ENCODE measurements around the gene ELP4. TPM values are rescaled to one million over a fixed set of nuclear protein-coding genes. Genes with fewer than 3 reads are reported as not detected.

ELP4 gene
- 37.1 and 38.3 TPM in 2 replicates for total RNA-seq (2014; rRNA removed; shearing (Covaris generic))
- 28.2 and 37.3 TPM in 2 replicates for polyA plus RNA-seq (2016; fragmentation: Nextera tagmentation; extraction: Ambion mirVana)
- long read RNA-seq, full-length matches to known transcripts, result 14 of 17 reads
- long read RNA-seq, partial matches to known transcripts, result 2 of 17 reads
- long read RNA-seq, other reads (novel, unspliced or antisense), result 1 of 17 reads

DNA sequence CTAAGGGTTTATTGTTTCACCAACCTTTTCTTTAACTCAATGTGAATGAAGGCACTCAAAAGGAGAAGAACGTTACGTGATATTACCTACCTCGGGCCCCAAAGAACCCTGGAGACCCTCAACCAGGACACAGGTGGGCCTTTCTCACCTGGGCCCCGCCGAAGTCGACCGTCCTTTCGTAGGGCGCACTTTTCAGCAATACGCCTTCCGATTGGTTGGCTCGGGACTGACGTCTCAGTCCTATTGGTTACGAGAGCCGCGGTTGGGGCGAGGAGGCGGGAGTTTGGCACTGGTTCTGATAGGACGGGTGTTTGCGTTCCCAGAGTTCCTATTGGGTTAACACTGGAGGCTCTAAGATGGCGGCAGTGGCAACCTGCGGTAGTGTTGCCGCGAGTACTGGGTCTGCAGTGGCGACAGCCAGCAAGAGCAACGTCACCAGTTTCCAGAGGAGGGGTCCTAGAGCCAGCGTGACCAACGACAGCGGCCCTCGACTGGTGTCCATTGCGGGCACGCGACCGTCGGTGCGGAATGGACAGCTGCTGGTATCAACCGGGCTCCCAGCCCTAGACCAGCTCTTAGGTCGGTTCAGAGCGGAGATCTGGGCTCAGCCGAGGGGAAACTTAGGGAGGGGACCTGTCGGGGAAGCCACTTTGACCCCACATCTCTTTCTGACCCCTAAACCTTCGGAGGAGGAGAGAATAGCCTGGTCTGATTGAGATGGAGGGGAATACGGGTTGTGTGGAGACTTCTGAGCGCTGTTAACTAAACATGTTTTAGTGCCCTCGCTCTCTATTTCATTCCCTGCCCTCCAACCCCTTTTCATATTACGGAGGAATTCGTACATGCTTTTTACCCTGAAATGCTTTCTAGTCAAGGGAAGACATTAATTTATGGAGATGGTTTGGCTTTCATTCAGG, at the start of gene ELP4, which contains the start of gene IMMP1L:
ELP4 (plus strand) TSS at position 339 of the 917 bp plus-strand sequence; CDS start at position 357, 18 bp downstream.
IMMP1L (minus strand) TSS at position 194 of the 917 bp plus-strand sequence. CDS start 46,346 bp downstream, outside the sequence.
- Histone ChIP-seq H2AFZ (peak within 1 kb of the TSS; percentile 67), H3K4me1 (ENCODE audit: insufficient read depth) (peaks cover 15% of the 10 kb centered on the region), H3K27ac (ENCODE audit: low read depth) (peak within 1 kb of the TSS; percentile 75), H4K20me1 (replicated peaks; ENCODE audit: insufficient read depth) (no peaks in the 10 kb centered on the region), H3K27me3 (ENCODE audit: insufficient read depth) (no peaks in the 10 kb centered on the region), H3K36me3 (ENCODE audit: insufficient read depth) (no peaks in the 10 kb centered on the region), H3K4me3 (peak within 1 kb of the TSS; percentile 66), H3K9me2 (ENCODE audit: insufficient read depth) (no peaks in the 10 kb centered on the region), H3K4me2 (peak within 1 kb of the TSS; percentile 85), H3F3A (replicated peaks; ENCODE audit: low read depth) (no peaks in the 10 kb centered on the region), H3K79me2 (replicated peaks; ENCODE audit: insufficient read depth) (peaks cover 75% of the 10 kb centered on the region)
- DNase-seq (ENCODE audit: low spot score) (peak; percentile 100), ATAC-seq (peak; percentile 99)
- TF ChIP-seq REST (IDR thresholded peaks at IDR 0.05; ENCODE audit: unreplicated experiment) (peak; percentile 20), EZH2 (IDR thresholded peaks at IDR 0.05; ENCODE audit: low read depth, unreplicated experiment) (no peak), EZH2phosphoT487 (IDR thresholded peaks at IDR 0.05; ENCODE audit: unreplicated experiment) (no peak), ETS1 (IDR thresholded peaks at IDR 0.05) (peak; percentile 58; the same call in 1 of the 2 replicates), JUNB (IDR thresholded peaks at IDR 0.05; ENCODE audit: unreplicated experiment) (no peak), CREB1 (CRISPR knock-in tag; IDR thresholded peaks at IDR 0.05; ENCODE audit: low read depth) (peak; percentile 81), POLR2AphosphoS5 (IDR thresholded peaks at IDR 0.05; ENCODE audit: low read depth) (peak; percentile 82), ZNF114 (CRISPR knock-in tag; IDR thresholded peaks at IDR 0.05) (no peak)
- TF ChIP-seq, protein P1, sequence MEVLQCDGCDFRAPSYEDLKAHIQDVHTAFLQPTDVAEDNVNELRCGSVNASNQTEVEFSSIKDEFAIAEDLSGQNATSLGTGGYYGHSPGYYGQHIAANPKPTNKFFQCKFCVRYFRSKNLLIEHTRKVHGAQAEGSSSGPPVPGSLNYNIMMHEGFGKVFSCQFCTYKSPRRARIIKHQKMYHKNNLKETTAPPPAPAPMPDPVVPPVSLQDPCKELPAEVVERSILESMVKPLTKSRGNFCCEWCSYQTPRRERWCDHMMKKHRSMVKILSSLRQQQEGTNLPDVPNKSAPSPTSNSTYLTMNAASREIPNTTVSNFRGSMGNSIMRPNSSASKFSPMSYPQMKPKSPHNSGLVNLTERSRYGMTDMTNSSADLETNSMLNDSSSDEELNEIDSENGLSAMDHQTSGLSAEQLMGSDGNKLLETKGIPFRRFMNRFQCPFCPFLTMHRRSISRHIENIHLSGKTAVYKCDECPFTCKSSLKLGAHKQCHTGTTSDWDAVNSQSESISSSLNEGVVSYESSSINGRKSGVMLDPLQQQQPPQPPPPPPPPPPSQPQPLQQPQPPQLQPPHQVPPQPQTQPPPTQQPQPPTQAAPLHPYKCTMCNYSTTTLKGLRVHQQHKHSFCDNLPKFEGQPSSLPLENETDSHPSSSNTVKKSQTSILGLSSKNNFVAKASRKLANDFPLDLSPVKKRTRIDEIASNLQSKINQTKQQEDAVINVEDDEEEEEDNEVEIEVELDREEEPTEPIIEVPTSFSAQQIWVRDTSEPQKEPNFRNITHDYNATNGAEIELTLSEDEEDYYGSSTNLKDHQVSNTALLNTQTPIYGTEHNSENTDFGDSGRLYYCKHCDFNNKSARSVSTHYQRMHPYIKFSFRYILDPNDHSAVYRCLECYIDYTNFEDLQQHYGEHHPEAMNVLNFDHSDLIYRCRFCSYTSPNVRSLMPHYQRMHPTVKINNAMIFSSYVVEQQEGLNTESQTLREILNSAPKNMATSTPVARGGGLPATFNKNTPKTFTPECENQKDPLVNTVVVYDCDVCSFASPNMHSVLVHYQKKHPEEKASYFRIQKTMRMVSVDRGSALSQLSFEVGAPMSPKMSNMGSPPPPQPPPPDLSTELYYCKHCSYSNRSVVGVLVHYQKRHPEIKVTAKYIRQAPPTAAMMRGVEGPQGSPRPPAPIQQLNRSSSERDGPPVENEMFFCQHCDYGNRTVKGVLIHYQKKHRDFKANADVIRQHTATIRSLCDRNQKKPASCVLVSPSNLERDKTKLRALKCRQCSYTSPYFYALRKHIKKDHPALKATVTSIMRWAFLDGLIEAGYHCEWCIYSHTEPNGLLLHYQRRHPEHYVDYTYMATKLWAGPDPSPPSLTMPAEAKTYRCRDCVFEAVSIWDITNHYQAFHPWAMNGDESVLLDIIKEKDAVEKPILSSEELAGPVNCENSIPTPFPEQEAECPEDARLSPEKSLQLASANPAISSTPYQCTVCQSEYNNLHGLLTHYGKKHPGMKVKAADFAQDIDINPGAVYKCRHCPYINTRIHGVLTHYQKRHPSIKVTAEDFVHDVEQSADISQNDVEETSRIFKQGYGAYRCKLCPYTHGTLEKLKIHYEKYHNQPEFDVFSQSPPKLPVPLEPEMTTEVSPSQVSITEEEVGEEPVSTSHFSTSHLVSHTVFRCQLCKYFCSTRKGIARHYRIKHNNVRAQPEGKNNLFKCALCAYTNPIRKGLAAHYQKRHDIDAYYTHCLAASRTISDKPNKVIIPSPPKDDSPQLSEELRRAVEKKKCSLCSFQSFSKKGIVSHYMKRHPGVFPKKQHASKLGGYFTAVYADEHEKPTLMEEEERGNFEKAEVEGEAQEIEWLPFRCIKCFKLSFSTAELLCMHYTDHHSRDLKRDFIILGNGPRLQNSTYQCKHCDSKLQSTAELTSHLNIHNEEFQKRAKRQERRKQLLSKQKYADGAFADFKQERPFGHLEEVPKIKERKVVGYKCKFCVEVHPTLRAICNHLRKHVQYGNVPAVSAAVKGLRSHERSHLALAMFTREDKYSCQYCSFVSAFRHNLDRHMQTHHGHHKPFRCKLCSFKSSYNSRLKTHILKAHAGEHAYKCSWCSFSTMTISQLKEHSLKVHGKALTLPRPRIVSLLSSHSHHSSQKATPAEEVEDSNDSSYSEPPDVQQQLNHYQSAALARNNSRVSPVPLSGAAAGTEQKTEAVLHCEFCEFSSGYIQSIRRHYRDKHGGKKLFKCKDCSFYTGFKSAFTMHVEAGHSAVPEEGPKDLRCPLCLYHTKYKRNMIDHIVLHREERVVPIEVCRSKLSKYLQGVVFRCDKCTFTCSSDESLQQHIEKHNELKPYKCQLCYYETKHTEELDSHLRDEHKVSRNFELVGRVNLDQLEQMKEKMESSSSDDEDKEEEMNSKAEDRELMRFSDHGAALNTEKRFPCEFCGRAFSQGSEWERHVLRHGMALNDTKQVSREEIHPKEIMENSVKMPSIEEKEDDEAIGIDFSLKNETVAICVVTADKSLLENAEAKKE (CRISPR knock-in tag; IDR thresholded peaks at IDR 0.05), result no peak
- H3K4me1 Mint-ChIP-seq, result peaks cover 11% of the 10 kb centered on the region; the same call in 2 of the 3 replicates
- H3K27ac Mint-ChIP-seq, result peak within 1 kb of the TSS; percentile 99
- H3K4me3 Mint-ChIP-seq, result peak within 1 kb of the TSS; percentile 97
- peaks cover 2% of the 10 kb centered on the region for H3K27me3 Mint-ChIP-seq (ENCODE audit: insufficient read depth, low read depth, poor library complexity)
- 0 out of 3 replicates have a peak, but pooled peaks cover 2% of the 10 kb centered on the region for H3K36me3 Mint-ChIP-seq (ENCODE audit: low read depth)
- no peaks in the 10 kb centered on the region for H3K9me3 Mint-ChIP-seq
